ENCODE data around the gene SPINT2.

DNA sequence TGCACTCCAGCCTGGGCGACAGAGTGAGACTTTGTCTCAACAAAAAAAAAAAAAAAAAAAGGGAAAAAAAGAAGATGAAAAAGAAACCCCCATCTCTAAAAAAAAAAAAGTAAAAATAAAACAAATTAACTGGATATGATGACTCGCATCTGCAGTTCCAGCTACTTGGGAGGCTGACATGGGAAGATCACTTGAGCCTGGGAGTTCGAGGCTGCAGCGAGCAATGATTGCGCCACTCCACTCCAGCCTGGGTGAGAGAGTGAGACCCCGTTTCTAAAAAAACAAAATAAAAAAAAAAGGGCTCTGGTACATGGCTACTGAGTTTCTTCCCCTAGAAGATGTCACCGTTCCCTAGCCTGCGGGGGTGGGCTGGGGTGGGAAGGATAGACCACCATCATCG, 68.9 kb downstream of the SPINT2 start:
- TF ChIP-seq, protein P1, sequence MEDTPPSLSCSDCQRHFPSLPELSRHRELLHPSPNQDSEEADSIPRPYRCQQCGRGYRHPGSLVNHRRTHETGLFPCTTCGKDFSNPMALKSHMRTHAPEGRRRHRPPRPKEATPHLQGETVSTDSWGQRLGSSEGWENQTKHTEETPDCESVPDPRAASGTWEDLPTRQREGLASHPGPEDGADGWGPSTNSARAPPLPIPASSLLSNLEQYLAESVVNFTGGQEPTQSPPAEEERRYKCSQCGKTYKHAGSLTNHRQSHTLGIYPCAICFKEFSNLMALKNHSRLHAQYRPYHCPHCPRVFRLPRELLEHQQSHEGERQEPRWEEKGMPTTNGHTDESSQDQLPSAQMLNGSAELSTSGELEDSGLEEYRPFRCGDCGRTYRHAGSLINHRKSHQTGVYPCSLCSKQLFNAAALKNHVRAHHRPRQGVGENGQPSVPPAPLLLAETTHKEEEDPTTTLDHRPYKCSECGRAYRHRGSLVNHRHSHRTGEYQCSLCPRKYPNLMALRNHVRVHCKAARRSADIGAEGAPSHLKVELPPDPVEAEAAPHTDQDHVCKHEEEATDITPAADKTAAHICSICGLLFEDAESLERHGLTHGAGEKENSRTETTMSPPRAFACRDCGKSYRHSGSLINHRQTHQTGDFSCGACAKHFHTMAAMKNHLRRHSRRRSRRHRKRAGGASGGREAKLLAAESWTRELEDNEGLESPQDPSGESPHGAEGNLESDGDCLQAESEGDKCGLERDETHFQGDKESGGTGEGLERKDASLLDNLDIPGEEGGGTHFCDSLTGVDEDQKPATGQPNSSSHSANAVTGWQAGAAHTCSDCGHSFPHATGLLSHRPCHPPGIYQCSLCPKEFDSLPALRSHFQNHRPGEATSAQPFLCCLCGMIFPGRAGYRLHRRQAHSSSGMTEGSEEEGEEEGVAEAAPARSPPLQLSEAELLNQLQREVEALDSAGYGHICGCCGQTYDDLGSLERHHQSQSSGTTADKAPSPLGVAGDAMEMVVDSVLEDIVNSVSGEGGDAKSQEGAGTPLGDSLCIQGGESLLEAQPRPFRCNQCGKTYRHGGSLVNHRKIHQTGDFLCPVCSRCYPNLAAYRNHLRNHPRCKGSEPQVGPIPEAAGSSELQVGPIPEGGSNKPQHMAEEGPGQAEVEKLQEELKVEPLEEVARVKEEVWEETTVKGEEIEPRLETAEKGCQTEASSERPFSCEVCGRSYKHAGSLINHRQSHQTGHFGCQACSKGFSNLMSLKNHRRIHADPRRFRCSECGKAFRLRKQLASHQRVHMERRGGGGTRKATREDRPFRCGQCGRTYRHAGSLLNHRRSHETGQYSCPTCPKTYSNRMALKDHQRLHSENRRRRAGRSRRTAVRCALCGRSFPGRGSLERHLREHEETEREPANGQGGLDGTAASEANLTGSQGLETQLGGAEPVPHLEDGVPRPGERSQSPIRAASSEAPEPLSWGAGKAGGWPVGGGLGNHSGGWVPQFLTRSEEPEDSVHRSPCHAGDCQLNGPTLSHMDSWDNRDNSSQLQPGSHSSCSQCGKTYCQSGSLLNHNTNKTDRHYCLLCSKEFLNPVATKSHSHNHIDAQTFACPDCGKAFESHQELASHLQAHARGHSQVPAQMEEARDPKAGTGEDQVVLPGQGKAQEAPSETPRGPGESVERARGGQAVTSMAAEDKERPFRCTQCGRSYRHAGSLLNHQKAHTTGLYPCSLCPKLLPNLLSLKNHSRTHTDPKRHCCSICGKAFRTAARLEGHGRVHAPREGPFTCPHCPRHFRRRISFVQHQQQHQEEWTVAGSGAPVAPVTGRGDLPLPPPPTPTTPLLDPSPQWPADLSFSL (CRISPR knock-in tag; IDR thresholded peaks at IDR 0.05), result no peak
- TF ChIP-seq EZH2 (conservative IDR thresholded peaks at IDR 0.05; ENCODE audit: low read depth, low read length), result no peak
- TF ChIP-seq MIER2 (CRISPR knock-in tag; IDR thresholded peaks at IDR 0.05), result no peak
- no peak for TF ChIP-seq CEBPG (CRISPR knock-in tag; IDR thresholded peaks at IDR 0.05)
- TF ChIP-seq, protein P2, sequence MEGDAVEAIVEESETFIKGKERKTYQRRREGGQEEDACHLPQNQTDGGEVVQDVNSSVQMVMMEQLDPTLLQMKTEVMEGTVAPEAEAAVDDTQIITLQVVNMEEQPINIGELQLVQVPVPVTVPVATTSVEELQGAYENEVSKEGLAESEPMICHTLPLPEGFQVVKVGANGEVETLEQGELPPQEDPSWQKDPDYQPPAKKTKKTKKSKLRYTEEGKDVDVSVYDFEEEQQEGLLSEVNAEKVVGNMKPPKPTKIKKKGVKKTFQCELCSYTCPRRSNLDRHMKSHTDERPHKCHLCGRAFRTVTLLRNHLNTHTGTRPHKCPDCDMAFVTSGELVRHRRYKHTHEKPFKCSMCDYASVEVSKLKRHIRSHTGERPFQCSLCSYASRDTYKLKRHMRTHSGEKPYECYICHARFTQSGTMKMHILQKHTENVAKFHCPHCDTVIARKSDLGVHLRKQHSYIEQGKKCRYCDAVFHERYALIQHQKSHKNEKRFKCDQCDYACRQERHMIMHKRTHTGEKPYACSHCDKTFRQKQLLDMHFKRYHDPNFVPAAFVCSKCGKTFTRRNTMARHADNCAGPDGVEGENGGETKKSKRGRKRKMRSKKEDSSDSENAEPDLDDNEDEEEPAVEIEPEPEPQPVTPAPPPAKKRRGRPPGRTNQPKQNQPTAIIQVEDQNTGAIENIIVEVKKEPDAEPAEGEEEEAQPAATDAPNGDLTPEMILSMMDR (CRISPR knock-in tag; IDR thresholded peaks at IDR 0.05), result no peak
- TF ChIP-seq ZNF282 (IDR thresholded peaks at IDR 0.05; ENCODE audit: partially characterized antibody), result no peak
- TF ChIP-seq, protein P3, sequence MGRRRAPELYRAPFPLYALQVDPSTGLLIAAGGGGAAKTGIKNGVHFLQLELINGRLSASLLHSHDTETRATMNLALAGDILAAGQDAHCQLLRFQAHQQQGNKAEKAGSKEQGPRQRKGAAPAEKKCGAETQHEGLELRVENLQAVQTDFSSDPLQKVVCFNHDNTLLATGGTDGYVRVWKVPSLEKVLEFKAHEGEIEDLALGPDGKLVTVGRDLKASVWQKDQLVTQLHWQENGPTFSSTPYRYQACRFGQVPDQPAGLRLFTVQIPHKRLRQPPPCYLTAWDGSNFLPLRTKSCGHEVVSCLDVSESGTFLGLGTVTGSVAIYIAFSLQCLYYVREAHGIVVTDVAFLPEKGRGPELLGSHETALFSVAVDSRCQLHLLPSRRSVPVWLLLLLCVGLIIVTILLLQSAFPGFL (CRISPR knock-in tag; IDR thresholded peaks at IDR 0.05), result no peak
- TF ChIP-seq NFIB (CRISPR knock-in tag; IDR thresholded peaks at IDR 0.05; ENCODE audit: borderline replicate concordance), result no peak
- TF ChIP-seq, protein P4, sequence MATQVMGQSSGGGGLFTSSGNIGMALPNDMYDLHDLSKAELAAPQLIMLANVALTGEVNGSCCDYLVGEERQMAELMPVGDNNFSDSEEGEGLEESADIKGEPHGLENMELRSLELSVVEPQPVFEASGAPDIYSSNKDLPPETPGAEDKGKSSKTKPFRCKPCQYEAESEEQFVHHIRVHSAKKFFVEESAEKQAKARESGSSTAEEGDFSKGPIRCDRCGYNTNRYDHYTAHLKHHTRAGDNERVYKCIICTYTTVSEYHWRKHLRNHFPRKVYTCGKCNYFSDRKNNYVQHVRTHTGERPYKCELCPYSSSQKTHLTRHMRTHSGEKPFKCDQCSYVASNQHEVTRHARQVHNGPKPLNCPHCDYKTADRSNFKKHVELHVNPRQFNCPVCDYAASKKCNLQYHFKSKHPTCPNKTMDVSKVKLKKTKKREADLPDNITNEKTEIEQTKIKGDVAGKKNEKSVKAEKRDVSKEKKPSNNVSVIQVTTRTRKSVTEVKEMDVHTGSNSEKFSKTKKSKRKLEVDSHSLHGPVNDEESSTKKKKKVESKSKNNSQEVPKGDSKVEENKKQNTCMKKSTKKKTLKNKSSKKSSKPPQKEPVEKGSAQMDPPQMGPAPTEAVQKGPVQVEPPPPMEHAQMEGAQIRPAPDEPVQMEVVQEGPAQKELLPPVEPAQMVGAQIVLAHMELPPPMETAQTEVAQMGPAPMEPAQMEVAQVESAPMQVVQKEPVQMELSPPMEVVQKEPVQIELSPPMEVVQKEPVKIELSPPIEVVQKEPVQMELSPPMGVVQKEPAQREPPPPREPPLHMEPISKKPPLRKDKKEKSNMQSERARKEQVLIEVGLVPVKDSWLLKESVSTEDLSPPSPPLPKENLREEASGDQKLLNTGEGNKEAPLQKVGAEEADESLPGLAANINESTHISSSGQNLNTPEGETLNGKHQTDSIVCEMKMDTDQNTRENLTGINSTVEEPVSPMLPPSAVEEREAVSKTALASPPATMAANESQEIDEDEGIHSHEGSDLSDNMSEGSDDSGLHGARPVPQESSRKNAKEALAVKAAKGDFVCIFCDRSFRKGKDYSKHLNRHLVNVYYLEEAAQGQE (IDR thresholded peaks at IDR 0.05; ENCODE audit: borderline replicate concordance in 1 of 2, low read depth in 1 of 2, low read length in 2 of 2), result no peak
- no peak for TF ChIP-seq FOXK1 (CRISPR knock-in tag; IDR thresholded peaks at IDR 0.05; ENCODE audit: borderline replicate concordance, low read depth)
- no peak for TF ChIP-seq SOX6 (IDR thresholded peaks at IDR 0.05)
- TF ChIP-seq SOX6 (CRISPR knock-in tag; IDR thresholded peaks at IDR 0.05), result no peak
